Neural cell (in vitro differentiated cells): ENCODE results near the gene C5orf24. TPM values are rescaled to one million over a fixed set of nuclear protein-coding genes. Genes with fewer than 3 reads are reported as not detected.
A peak's percentile ranks its signal among the peaks of the same experiment; 100 is the strongest.

Experiments
- H2AFZ ChIP-seq: fragments of 200-600, 300-800 bp; sonication (generic), shearing (Covaris generic); 2 replicates; pipeline ENCODE4 v1.6.0; 2014; ENCODE audit warnings: low read depth, mild to moderate bottlenecking, antibody characterized with exemption, low read length, moderate library complexity
- H3F3A ChIP-seq: fragments of 200-600 bp; shearing (Covaris generic); 2 replicates; pipeline ENCODE4 v1.6.1; 2016; ENCODE audit warnings: mild to moderate bottlenecking, moderate library complexity, mixed read lengths, antibody characterized with exemption, low read length; ENCODE audit not compliant: insufficient read depth, poor library complexity, severe bottlenecking
- H3K27ac ChIP-seq: fragments of 200-600, 300-800 bp; sonication (generic), shearing (Covaris generic); 2 replicates; pipeline ENCODE4 v1.5.1; 2014; ENCODE audit warnings: mild to moderate bottlenecking, low read length, moderate library complexity
- H3K27me3 ChIP-seq: fragments of 300-800, 200-600 bp; sonication (generic), shearing (Covaris generic); 2 replicates; pipeline ENCODE4 v1.6.0; 2014; ENCODE audit warnings: mild to moderate bottlenecking, low read depth, low read length, moderate library complexity; ENCODE audit not compliant: insufficient read depth
- H3K36me3 ChIP-seq: fragments of 300-800, 200-600 bp; sonication (generic), shearing (Covaris generic); 2 replicates; pipeline ENCODE4 v1.5.1; 2014; ENCODE audit warnings: mild to moderate bottlenecking, antibody characterized with exemption, low read length, moderate library complexity; ENCODE audit not compliant: insufficient read depth
- H3K4me2 ChIP-seq: fragments of 300-800, 200-600 bp; sonication (generic), shearing (Covaris generic); 2 replicates; pipeline ENCODE4 v1.6.0; 2014; ENCODE audit warnings: mild to moderate bottlenecking, low read length
- H3K4me3 ChIP-seq: fragments of 300-800, 200-600 bp; sonication (generic), shearing (Covaris generic); 2 replicates; pipeline ENCODE4 v1.5.1; 2014; ENCODE audit warnings: mild to moderate bottlenecking, low read length, moderate library complexity
- H3K79me2 ChIP-seq: fragments of 200-600 bp; shearing (Covaris generic); replicated peaks from 2 replicates; pipeline ENCODE4 v1.6.0; 2014; ENCODE audit warnings: mild to moderate bottlenecking, low read length, moderate library complexity; ENCODE audit not compliant: insufficient read depth
- H3K9ac ChIP-seq: fragments of 300-800, 200-600 bp; sonication (generic), shearing (Covaris generic); 2 replicates; pipeline ENCODE4 v1.6.1; 2016; ENCODE audit warnings: mild to moderate bottlenecking, low read length, mixed read lengths
- H3K9me2 ChIP-seq: fragments of 200-600 bp; shearing (Covaris generic); 2 replicates; pipeline ENCODE4 v1.6.1; 2016; ENCODE audit warnings: mild to moderate bottlenecking, low read length, mixed read lengths; ENCODE audit not compliant: insufficient read depth
- H3K9me3 ChIP-seq: fragments of 200-600, 300-800 bp; sonication (generic), shearing (Covaris generic); 2 replicates; pipeline ENCODE4 v1.6.1; 2016; ENCODE audit warnings: mild to moderate bottlenecking, mixed run types, low read length, moderate library complexity, mixed read lengths
- H4K20me1 ChIP-seq: fragments of 200-600 bp; shearing (Covaris generic); 2 replicates; pipeline ENCODE4 v1.6.1; 2016; ENCODE audit warnings: mild to moderate bottlenecking, mixed run types; ENCODE audit not compliant: insufficient read depth
- CTCF ChIP-seq: fragments of 450-650 bp; IDR thresholded peaks from 2 replicates; pipeline ENCODE4 v1.5.1; 2014; ENCODE audit warnings: antibody characterized with exemption, mild to moderate bottlenecking, moderate library complexity; ENCODE audit not compliant: poor library complexity, severe bottlenecking
- EP300 ChIP-seq: fragments of 450-650 bp; conservative IDR thresholded peaks from 2 replicates; pipeline ENCODE4 v1.6.1; 2014; ENCODE audit warnings: antibody characterized with exemption, mild to moderate bottlenecking, moderate library complexity; ENCODE audit not compliant: poor library complexity, severe bottlenecking
- EZH2 ChIP-seq: fragments of 200-600, 300-800 bp; shearing (Covaris generic), sonication (generic); IDR thresholded peaks from 2 replicates; pipeline ENCODE4 v1.6.1; 2014; ENCODE audit warnings: antibody characterized with exemption, low read length, borderline replicate concordance, mild to moderate bottlenecking; ENCODE audit not compliant: insufficient read depth, poor library complexity, severe bottlenecking
- MXI1 ChIP-seq: fragments of 450-650 bp; conservative IDR thresholded peaks from 2 replicates; pipeline ENCODE4 v1.6.1; 2014; ENCODE audit warnings: antibody characterized with exemption, mild to moderate bottlenecking; ENCODE audit not compliant: poor library complexity, severe bottlenecking
- POLR2AphosphoS5 ChIP-seq: IDR thresholded peaks from 2 replicates; pipeline ENCODE4 v1.6.1; 2012
- RAD21 ChIP-seq: fragments of 450-650 bp; conservative IDR thresholded peaks from 2 replicates; pipeline ENCODE4 v1.6.1; 2014; ENCODE audit warnings: antibody characterized with exemption, mild to moderate bottlenecking, moderate library complexity
- REST ChIP-seq: IDR thresholded peaks from 2 replicates; pipeline ENCODE4 v1.6.1; 2012; ENCODE audit warnings: borderline replicate concordance
- SMC3 ChIP-seq: fragments of 450-650 bp; conservative IDR thresholded peaks from 2 replicates; pipeline ENCODE4 v1.6.1; 2014; ENCODE audit warnings: antibody characterized with exemption, mild to moderate bottlenecking, moderate library complexity; ENCODE audit not compliant: poor library complexity
- TAF1 ChIP-seq: IDR thresholded peaks from 2 replicates; pipeline ENCODE4 v1.6.1; 2012; ENCODE audit warnings: low read depth
- polyA plus RNA-seq: library from polyadenylated mRNA; depleted of rRNA; stranded (reverse); fragments of >200 nt; gene quantifications from 2 replicates; pipeline ENCODE4 v1.2.3, GENCODE V29; 2014

Gene C5orf24
- polyA plus RNA-seq, 1 donor from 2014 or later = 71.7 TPM

GRCh38 chr5:134844252-134844651 lies 1.5 kb upstream of the C5orf24 start:
- Histone ChIP-seq H3K27ac (no peak overlapping the region), H3K79me2 (peaks cover 21% of the 10 kb centered on the region), H2AFZ (no peak overlapping the region), H3K36me3 (no peaks in the 10 kb centered on the region), H3K9me2 (no peaks in the 10 kb centered on the region), H3F3A (no peaks in the 10 kb centered on the region), H3K27me3 (no peaks in the 10 kb centered on the region), H3K9ac (no peak overlapping the region), H4K20me1 (no peaks in the 10 kb centered on the region), H3K4me2 (no peak overlapping the region), H3K4me3 (no peak overlapping the region), H3K9me3 (no peaks in the 10 kb centered on the region)
- no peak for TF ChIP-seq SMC3
- no peak for TF ChIP-seq MXI1
- TF ChIP-seq EZH2 = no peak
- no peak for TF ChIP-seq TAF1
- TF ChIP-seq CTCF = no peak
- no peak for TF ChIP-seq REST
- no peak for TF ChIP-seq EP300
- TF ChIP-seq POLR2AphosphoS5 = no peak
- no peak for TF ChIP-seq RAD21

GRCh38 chr5:134845335-134845851 lies 375 bp upstream of the C5orf24 start:
- Histone ChIP-seq H3K27ac (peak overlapping the region; percentile 92), H3K9me2 (no peaks in the 10 kb centered on the region), H3K4me2 (peak overlapping the region; percentile 72), H4K20me1 (no peaks in the 10 kb centered on the region), H3K9ac (peak overlapping the region; percentile 97), H3K4me3 (peak overlapping the region; percentile 96), H3K79me2 (peaks cover 27% of the 10 kb centered on the region), H2AFZ (peak overlapping the region; percentile 31), H3F3A (no peaks in the 10 kb centered on the region), H3K27me3 (no peaks in the 10 kb centered on the region), H3K36me3 (no peaks in the 10 kb centered on the region), H3K9me3 (no peaks in the 10 kb centered on the region)
- TF ChIP-seq CTCF (no peak), MXI1 (no peak), TAF1 (no peak), REST (no peak), RAD21 (no peak), EZH2 (no peak), POLR2AphosphoS5 (no peak), EP300 (no peak), SMC3 (no peak)
